ENCODE results near the gene SFXN3.
A peak's percentile ranks its signal among the peaks of the same experiment; 100 is the strongest.

The SFXN3 gene

DNA sequence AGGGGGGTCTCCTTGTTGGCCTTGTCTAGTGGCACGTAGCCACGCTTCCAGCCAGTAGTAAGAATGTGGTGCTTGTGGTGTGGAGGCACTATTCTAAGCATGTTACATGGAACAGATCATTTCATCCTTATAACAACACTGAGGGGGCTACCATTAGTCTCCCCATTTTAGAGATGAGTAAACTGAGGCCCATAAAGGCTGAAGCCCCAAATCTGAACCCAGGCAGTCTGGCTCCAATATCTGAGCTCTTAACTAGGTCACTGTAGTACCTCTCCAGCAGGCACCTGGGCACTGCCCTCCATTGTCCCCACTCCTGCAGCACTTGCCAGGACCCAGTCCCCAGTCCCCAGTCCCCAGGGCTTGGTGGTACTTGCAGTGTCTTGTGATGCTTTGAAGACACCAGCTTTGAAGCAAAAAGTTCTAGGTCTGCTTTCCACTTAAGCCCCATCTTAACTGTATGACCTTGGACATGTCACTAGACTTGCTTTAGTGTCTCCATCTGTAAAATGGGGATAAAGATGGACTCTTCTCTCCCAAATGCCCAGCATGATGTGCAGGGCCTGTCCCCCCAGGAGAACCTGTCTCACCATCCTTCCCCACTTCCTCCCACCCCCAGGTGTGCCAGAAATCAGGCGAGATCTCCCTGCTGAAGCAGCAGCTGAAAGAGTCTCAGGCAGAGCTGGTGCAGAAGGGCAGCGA, 25.0 kb upstream of the SFXN3 start:
- Mint-ChIP-seq H3K4me1 (ENCODE audit: low read depth) (peaks cover 2% of the 10 kb centered on the region), H3K27ac (no peak overlapping the region), H3K9me3 (no peaks in the 10 kb centered on the region), H3K36me3 (ENCODE audit: low read depth) (no peaks in the 10 kb centered on the region), H3K27me3 (ENCODE audit: low read depth) (peaks cover 1% of the 10 kb centered on the region), H3K4me3 (no peak overlapping the region)
- DNase-seq (ENCODE audit: low spot score) = no peak

DNA sequence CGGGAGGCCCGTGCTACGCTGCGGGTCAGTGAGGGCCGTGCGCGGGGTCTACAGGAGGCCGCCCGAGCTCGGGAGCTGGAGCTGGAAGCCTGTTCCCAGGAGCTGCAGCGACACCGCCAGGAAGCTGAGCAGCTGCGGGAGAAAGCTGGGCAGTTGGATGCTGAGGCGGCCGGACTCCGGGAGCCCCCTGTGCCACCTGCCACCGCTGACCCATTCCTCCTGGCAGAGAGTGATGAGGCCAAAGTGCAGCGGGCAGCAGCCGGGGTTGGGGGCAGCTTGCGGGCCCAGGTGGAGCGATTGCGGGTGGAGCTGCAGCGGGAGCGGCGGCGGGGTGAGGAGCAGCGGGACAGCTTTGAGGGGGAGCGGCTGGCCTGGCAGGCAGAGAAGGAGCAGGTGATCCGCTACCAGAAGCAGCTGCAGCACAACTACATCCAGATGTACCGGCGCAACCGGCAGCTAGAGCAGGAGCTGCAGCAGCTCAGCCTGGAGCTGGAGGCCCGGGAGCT, 24.4 kb upstream of the SFXN3 start:
- Mint-ChIP-seq H3K27ac (no peak overlapping the region), H3K9me3 (no peaks in the 10 kb centered on the region), H3K36me3 (ENCODE audit: low read depth) (no peaks in the 10 kb centered on the region), H3K4me3 (no peak overlapping the region), H3K4me1 (ENCODE audit: low read depth) (no peaks in the 10 kb centered on the region), H3K27me3 (ENCODE audit: low read depth) (no peaks in the 10 kb centered on the region)
- DNase-seq (ENCODE audit: low spot score) = no peak

DNA sequence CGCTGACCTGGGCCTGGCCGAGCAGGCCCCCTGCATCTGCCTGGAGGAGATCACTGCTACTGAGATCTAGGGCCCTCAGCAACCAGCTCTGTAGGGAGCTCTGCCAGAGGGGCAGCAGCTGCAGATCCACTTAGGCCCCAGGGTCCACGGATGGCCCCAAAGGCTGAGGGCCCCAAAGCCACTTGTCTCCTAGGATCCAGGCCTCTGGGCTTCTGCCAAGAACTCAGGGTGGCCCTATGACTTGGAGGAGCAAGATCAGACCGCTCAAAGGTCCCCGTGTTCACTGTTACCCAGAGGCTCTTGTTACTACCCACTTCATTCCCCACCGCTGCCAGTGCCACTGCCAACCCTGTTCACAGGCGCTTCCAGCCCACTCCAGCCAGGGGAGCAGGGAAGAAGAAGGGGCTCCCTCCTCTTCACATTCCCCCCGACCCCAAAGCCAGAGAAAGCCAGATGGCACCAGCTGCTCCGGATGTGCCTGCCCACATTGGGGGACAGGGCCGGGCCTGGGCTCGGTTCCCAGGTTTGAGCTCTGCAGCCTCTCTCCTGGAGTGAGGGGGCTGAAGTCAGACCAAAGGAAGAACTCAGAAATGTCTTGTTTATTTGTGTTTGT, 23.8 kb upstream of the SFXN3 start:
- H3K4me3 Mint-ChIP-seq = no peak overlapping the region
- H3K9me3 Mint-ChIP-seq = no peaks in the 10 kb centered on the region
- no peak for DNase-seq (ENCODE audit: low spot score)
- H3K27ac Mint-ChIP-seq = no peak overlapping the region
- no peaks in the 10 kb centered on the region for H3K4me1 Mint-ChIP-seq (ENCODE audit: low read depth)
- H3K27me3 Mint-ChIP-seq (ENCODE audit: low read depth) = no peaks in the 10 kb centered on the region
- no peaks in the 10 kb centered on the region for H3K36me3 Mint-ChIP-seq (ENCODE audit: low read depth)

DNA sequence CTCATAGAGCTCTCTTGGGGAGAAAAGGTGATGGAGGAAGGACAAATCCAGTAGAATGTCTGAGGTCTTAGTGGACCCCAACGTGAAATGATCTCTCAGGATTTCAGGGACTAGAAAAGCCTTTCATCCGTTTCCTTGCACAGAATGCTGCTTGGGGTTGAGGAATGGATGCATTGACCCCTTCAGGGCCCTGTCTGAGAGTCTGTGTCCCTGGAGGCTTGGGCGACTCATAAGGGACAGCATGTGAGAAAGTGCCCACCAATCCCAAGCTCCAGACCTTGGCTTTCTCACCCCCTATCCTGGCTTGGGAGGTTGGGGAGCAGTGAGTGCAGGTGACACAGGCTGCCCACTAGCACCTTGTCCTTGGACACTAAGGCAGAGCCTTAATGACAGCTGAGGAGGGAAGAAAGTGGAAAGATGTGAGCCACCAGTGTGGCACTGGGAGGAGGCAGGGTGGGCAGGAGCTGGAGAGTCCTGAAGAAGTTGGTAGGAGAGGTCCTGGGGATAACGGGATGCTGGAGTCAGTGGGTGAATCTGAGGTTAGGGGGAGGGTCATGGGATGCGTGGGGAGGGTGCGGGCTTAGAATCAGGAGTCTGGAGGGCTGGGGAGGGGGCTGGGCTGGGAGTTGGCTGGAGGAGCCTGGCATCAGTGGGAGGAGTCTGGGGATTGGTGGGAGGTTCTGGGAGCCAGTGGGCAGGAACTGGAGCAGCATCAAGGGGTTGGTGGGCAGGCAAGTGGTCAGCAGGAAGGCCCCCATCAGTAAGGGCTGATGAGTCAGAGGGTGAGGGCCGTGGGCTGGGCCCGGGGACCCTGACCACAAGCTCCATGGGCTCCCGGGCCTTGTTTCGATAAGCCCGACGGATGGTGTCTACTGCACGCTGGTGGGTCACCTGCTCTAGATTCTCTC, 22.9 kb upstream of the SFXN3 start:
- Mint-ChIP-seq H3K9me3 (no peaks in the 10 kb centered on the region), H3K4me1 (ENCODE audit: low read depth) (peaks cover 5% of the 10 kb centered on the region), H3K27ac (no peak overlapping the region), H3K27me3 (ENCODE audit: low read depth) (no peaks in the 10 kb centered on the region), H3K4me3 (no peak overlapping the region), H3K36me3 (ENCODE audit: low read depth) (no peaks in the 10 kb centered on the region)
- DNase-seq (ENCODE audit: low spot score) = no peak

DNA sequence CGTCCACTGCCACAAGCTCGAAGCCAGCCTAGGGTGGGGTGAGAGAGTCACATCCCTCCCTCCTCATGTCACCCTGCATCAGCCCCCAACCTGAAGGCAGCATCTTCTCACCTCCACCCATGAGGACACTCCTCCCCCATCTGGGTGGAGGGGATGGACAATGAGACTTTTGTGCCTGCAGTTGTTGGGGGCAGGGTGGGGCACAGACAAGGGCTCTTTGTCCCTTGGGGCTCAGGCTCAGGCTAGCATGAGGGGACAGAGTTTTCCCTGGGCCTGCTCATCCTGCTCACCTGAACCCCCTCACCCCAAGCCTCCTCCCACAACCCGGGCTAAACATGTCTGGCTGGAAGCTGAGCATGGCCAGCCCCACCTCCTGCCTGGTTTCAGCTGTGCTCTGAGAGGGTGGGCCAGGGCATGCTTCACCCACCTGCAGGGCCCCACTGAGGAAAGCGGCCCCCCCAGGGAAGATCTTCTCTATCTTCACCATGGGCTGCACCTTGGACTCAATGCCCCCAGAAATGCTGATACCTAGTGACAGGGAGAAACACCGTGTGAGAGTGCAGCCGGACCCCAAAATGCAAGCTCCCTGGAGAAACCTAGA, 22.1 kb upstream of the SFXN3 start:
- no peaks in the 10 kb centered on the region for H3K36me3 Mint-ChIP-seq (ENCODE audit: low read depth)
- no peaks in the 10 kb centered on the region for H3K27me3 Mint-ChIP-seq (ENCODE audit: low read depth)
- H3K27ac Mint-ChIP-seq = no peak overlapping the region
- no peaks in the 10 kb centered on the region for H3K9me3 Mint-ChIP-seq
- no peak overlapping the region for H3K4me3 Mint-ChIP-seq
- H3K4me1 Mint-ChIP-seq (ENCODE audit: low read depth) = peaks cover 7% of the 10 kb centered on the region
- DNase-seq (ENCODE audit: low spot score) = no peak

DNA sequence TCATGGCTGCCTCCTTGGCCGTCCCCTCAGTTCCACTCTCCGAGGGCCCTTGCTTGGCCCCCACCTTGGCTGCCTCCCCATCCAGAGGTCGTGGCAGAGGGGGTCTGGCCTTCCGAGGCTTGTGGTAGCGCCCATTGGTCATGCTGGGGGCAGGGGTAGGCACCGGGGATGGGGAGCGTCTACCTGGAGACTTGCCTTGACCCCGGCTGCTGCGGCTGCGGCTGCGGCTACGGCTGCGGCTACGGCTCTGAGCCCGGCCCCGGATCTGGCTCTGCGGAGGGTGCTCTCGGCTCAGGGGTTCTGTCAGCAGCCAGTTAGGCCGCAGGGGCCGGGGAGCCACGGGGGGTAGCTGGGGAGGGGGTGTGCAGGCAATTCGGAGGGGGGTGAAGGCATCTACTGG, 20.7 kb upstream of the SFXN3 start:
- H3K9me3 Mint-ChIP-seq = no peaks in the 10 kb centered on the region
- DNase-seq (ENCODE audit: low spot score) = no peak
- H3K36me3 Mint-ChIP-seq (ENCODE audit: low read depth) = no peaks in the 10 kb centered on the region
- H3K27me3 Mint-ChIP-seq (ENCODE audit: low read depth) = no peaks in the 10 kb centered on the region
- peaks cover 12% of the 10 kb centered on the region for H3K4me1 Mint-ChIP-seq (ENCODE audit: low read depth)
- no peak overlapping the region for H3K27ac Mint-ChIP-seq
- no peak overlapping the region for H3K4me3 Mint-ChIP-seq

DNA sequence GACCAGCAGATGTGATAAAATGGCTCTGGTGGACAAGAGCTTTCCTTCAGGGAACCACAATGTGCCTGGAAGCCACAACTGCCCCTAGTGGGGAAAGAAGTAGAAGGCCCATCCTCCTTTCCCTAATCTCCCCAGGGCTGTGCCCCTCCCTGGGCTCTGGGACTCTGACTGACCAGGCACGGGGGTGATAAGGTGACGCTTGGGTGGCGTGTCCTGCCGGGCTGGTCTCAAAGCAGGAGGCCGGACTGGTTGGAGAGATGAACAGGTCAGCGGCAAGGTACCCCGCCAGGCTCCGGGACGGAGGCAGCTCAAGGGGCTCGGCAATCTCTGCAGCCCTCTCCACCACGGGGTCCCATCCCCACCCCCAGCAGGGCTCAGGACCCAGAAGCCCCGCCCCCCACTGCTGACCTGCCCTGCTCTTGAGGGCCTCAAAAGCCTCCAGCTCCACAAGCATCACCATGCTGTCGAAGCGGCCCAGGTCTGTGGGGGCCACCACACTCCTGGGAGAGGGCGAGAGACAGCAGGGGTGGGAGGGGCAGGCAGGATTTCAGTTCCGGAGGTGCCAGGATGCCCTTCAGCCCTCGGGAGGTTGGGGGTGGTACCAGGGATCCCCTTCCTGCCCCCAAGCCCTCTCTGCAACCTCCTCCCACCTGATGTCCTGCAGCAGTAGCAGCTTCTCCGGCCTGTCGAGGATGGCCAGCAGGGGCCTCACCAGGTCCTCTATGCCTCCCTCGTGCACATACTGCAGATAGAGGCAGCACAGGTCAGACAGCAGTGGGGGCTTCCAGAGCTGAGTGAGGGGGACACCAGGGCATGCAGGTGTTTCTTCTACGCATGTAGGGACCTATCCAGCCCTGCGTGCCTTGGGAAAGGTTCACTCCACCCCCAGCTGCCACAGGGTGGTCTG, 19.3 kb upstream of the SFXN3 start:
- Mint-ChIP-seq H3K27me3 (ENCODE audit: low read depth) (peaks cover 6% of the 10 kb centered on the region), H3K4me3 (no peak overlapping the region), H3K27ac (no peak overlapping the region), H3K36me3 (ENCODE audit: low read depth) (no peaks in the 10 kb centered on the region), H3K4me1 (ENCODE audit: low read depth) (peaks cover 12% of the 10 kb centered on the region), H3K9me3 (no peaks in the 10 kb centered on the region)
- DNase-seq (ENCODE audit: low spot score) = no peak

DNA sequence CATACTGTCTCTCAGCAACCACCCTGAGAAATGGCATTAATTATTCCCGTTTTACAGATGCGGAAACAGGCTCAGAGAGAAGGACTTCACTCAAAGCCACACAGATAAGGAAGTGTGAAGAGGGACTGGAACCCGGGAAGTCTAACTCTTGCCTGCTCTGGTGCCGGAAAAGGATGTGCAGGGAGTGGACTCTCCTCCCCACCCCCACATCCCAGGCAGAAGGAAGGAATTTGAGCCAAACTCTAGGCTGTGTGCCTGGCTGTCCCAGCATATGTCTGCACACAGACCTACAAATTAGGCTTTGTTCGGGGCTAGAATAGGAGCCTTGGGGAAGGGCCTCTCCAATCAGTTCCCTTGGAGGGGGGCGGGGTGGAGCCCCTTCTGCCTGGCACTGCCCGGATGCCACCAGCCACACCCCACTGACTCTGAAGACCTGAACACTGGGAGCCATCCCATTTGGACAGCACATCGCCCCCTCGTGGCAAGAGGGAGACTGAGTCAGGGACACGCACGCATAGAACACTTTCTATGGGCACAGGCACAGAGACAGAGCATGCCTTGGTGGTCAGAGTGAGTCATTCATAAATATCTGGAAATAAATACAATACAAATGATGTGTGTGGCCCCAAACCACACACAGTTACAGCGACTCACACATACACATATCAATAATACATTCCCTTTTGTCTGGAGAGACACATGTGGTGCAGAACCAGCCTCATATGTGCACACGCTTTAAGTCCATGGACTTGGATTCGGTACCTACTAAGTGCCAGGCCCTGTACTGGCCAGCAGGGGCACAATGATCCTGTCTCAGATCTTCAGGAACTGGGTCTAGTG, 18.3 kb upstream of the SFXN3 start:
- Mint-ChIP-seq H3K4me3 (no peak overlapping the region), H3K27ac (no peak overlapping the region), H3K36me3 (ENCODE audit: low read depth) (no peaks in the 10 kb centered on the region), H3K9me3 (no peaks in the 10 kb centered on the region), H3K27me3 (ENCODE audit: low read depth) (peaks cover 14% of the 10 kb centered on the region), H3K4me1 (ENCODE audit: low read depth) (peaks cover 12% of the 10 kb centered on the region)
- peak; percentile 75 for DNase-seq (ENCODE audit: low spot score)

DNA sequence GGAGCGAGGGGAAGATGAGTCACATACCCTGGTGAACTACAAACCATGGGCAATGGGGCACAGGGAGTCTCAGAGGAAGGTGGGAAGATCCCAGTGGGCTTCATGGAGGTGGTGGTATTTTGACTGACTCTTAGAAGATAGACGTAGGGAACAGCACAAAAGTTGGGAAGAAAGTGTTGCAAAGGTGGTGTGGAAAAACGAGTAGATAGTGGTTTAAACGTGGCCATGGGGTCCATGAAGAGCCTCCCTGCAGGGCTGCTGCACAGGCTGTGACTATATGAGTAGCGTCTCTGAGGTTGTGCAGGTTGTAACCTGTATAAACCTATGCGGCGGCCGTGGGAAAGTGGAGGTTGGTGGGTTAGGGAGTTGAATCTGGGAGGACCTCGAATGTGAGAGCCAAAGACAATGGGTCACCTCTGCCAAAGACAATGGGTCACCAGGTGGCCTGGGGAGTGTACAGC, 17.6 kb upstream of the SFXN3 start:
- Mint-ChIP-seq H3K27me3 (ENCODE audit: low read depth) (peaks cover 19% of the 10 kb centered on the region), H3K36me3 (ENCODE audit: low read depth) (no peaks in the 10 kb centered on the region), H3K9me3 (no peaks in the 10 kb centered on the region), H3K27ac (no peak overlapping the region), H3K4me3 (no peak overlapping the region), H3K4me1 (ENCODE audit: low read depth) (peaks cover 13% of the 10 kb centered on the region)
- DNase-seq (ENCODE audit: low spot score) = no peak

DNA sequence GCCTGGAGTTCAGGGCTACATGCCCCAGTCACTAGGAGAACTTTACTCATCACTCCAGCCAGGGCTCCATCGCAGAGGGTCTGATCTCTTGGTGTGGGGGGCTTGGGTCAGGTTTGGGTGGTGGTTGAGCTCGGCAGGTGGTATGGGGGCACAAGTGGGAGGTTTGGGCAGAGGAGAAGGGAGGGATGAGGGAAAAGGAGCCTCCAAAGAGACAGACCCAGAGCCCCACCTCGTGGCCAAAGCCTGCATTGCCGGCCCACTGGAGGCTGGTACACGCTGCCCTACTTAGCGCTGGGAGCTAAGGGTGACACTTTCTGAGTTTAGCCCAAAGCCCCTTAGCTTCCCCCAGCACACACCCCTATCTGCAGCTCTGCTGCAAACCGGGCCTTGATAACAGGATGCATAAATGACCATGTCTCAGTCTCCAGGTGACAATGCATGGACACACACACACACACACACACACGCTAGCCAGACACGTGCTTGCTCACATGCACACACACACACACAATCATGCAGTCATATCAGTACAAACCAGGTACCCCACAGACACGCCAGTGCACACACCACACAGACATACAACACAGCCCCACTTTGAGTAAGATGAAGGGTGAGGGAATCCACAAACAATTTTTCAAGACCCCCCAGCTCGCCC, 16.7 kb upstream of the SFXN3 start:
- Mint-ChIP-seq H3K27me3 (ENCODE audit: low read depth) (peaks cover 22% of the 10 kb centered on the region), H3K27ac (no peak overlapping the region), H3K4me1 (ENCODE audit: low read depth) (peaks cover 16% of the 10 kb centered on the region), H3K36me3 (ENCODE audit: low read depth) (no peaks in the 10 kb centered on the region), H3K9me3 (no peaks in the 10 kb centered on the region), H3K4me3 (no peak overlapping the region)
- peak; percentile 53 for DNase-seq (ENCODE audit: low spot score)

DNA sequence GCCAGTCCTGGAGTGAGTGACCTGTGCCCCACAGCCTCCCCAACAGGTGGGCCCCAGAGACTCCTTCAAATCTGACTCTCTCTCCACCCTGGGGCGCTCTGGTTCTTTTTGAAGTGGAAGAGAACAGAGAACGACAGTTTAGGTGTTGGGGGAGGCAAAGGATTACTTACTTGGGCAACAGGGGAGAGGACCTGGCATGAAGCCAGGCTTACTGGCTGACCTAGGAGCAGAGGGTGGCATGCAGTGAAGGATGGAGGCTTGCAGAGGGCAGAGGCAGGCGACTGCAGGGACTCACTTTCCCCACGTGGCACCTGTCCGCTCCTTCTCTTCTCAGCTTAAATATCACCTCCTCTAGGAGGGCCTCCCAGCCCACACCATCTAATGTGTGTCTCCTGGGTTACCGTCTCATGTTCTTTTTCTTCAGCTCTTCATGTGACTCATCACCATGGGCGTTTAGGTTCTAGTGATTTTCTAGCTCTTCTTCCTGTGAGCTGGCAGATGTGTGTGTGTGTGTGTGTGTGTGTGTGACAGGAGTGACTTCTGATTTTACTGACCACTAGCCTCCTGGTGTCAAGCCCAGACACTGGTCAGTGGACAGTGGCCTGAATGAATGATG, 16.0 kb upstream of the SFXN3 start:
- no peak overlapping the region for H3K4me3 Mint-ChIP-seq
- DNase-seq (ENCODE audit: low spot score) = peak; percentile 17
- no peaks in the 10 kb centered on the region for H3K36me3 Mint-ChIP-seq (ENCODE audit: low read depth)
- peaks cover 26% of the 10 kb centered on the region for H3K27me3 Mint-ChIP-seq (ENCODE audit: low read depth)
- H3K4me1 Mint-ChIP-seq (ENCODE audit: low read depth) = peaks cover 16% of the 10 kb centered on the region
- no peak overlapping the region for H3K27ac Mint-ChIP-seq
- no peaks in the 10 kb centered on the region for H3K9me3 Mint-ChIP-seq

DNA sequence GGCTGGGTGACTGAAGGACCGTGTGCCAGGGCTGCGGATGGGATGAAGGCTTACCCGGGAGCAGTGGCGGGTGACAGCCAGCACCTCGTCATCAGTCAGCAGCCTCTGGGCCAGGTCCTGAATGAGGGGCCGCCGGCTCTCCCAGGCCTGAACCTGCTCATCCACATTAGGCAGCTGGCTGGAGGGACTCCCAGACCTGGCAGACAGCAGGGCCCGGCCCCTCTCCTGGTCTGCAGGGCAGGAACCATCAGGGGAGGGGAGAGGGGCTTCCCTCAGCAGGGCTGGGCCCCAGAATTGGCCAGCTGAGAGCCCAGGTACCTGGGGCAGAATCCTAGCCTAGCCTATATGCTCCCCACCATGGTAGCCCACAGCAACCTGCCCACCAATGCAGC, 15.5 kb upstream of the SFXN3 start:
- no peak for DNase-seq (ENCODE audit: low spot score)
- peaks cover 16% of the 10 kb centered on the region for H3K4me1 Mint-ChIP-seq (ENCODE audit: low read depth)
- no peak overlapping the region for H3K4me3 Mint-ChIP-seq
- H3K36me3 Mint-ChIP-seq (ENCODE audit: low read depth) = no peaks in the 10 kb centered on the region
- no peaks in the 10 kb centered on the region for H3K9me3 Mint-ChIP-seq
- H3K27me3 Mint-ChIP-seq (ENCODE audit: low read depth) = peaks cover 26% of the 10 kb centered on the region
- H3K27ac Mint-ChIP-seq = no peak overlapping the region

All from T-helper 2 cell treated with Interferon-gamma antibody and Interleukin-4, amounts not matched to agents 5 μg/mL and 100 μg/mL, for 36 hours (primary cell).